ENCODE results near the gene MAVS.
"Not testable (repeated sequence)": the region's sequence is repeated elsewhere in the genome, so short reads cannot be mapped to it uniquely, and the experiment has no call there.

Gene MAVS

GRCh38 chr20:3814928-3815495 lies 31.6 kb upstream of the MAVS start:
- no peak for DNase-seq (ENCODE audit: low read depth, low spot score)

- DNase-seq (ENCODE audit: low read depth, low spot score), result no peak
Measured at GRCh38 chr20:3815703-3816315, 30.8 kb upstream of the MAVS start.

- DNase-seq (ENCODE audit: low read depth, low spot score), result no peak
Measured at GRCh38 chr20:3818155-3819151, 28.2 kb upstream of the MAVS start.

GRCh38 chr20:3819411-3820047 lies 27.1 kb upstream of the MAVS start:
- DNase-seq (ENCODE audit: low read depth, low spot score), result no peak

- peak; percentile 62 for DNase-seq (ENCODE audit: low read depth, low spot score)
Measured at GRCh38 chr20:3820048-3820900, 26.4 kb upstream of the MAVS start, which contains the start of gene AP5S1. Gene AP5S1, plus strand, starts transcription at chr20:3820547. Its CDS starts 1,571 bp downstream, at chr20:3822118.

GRCh38 chr20:3820901-3821727 lies 25.5 kb upstream of the MAVS start:
- DNase-seq (ENCODE audit: low read depth, low spot score), result no peak

GRCh38 chr20:3821996-3822395 lies 24.6 kb upstream of the MAVS start:
- no peak for DNase-seq (ENCODE audit: low read depth, low spot score)

- no peak for DNase-seq (ENCODE audit: low read depth, low spot score)
Measured at GRCh38 chr20:3823881-3824280, 22.8 kb upstream of the MAVS start.

GRCh38 chr20:3825526-3825925 lies 21.1 kb upstream of the MAVS start:
- no peak for DNase-seq (ENCODE audit: low read depth, low spot score)

GRCh38 chr20:3826420-3826819 lies 20.2 kb upstream of the MAVS start:
- no peak for DNase-seq (ENCODE audit: low read depth, low spot score)

- no peak for DNase-seq (ENCODE audit: low read depth, low spot score)
Measured at GRCh38 chr20:3828798-3829197, 17.8 kb upstream of the MAVS start.

- DNase-seq (ENCODE audit: low read depth, low spot score), result not testable (repeated sequence)
Measured at GRCh38 chr20:3829891-3830290, 16.7 kb upstream of the MAVS start.

GRCh38 chr20:3836132-3836531 lies 10.5 kb upstream of the MAVS start:
- DNase-seq (ENCODE audit: low read depth, low spot score), result no peak

- DNase-seq (ENCODE audit: low read depth, low spot score), result no peak
Measured at GRCh38 chr20:3839328-3839727, 7.3 kb upstream of the MAVS start.

GRCh38 chr20:3840201-3840600 lies 6.4 kb upstream of the MAVS start:
- not testable (repeated sequence) for DNase-seq (ENCODE audit: low read depth, low spot score)

- DNase-seq (ENCODE audit: low read depth, low spot score), result no peak
Measured at GRCh38 chr20:3842348-3842930, 4.2 kb upstream of the MAVS start.

GRCh38 chr20:3843490-3843889 lies 3.1 kb upstream of the MAVS start:
- DNase-seq (ENCODE audit: low read depth, low spot score), result no peak

GRCh38 chr20:3843990-3844619 lies 2.5 kb upstream of the MAVS start:
- not testable (repeated sequence) for DNase-seq (ENCODE audit: low read depth, low spot score)

GRCh38 chr20:3846378-3846739 lies 275 bp upstream of the MAVS start:
- DNase-seq (ENCODE audit: low read depth, low spot score), result no peak
